H1 (cell line): ENCODE measurements around the gene SARS2. TPM values are rescaled to one million over a fixed set of nuclear protein-coding genes. Genes with fewer than 3 reads are reported as not detected.

Source experiments
- CTCF ChIA-PET: fragments of 300-600 bp; sonication (Branson Sonifier 250); formaldehyde crosslinking; loops from one replicate; lab custom pipeline; 2021; ENCODE audit not compliant: partially characterized antibody; lab: Charles Lee
- POLR2A ChIA-PET: fragments of 300-600 bp; sonication (Branson Sonifier 250); formaldehyde crosslinking; loops from one replicate; lab custom pipeline; 2021; ENCODE audit warnings: inconsistent platforms; ENCODE audit not compliant: partially characterized antibody; lab: Charles Lee
- DNase-seq, 2 experiments: peaks; one replicate each; pipeline versions ENCODE4 v3.0.0 to v3.0.0-alpha.2; 2010 to 2022; ENCODE audit warnings: low spot score in 2 of 2, low read depth in 1 of 2, mixed read lengths in 1 of 2
- FAIRE-seq: peaks from 2 replicates; lab custom pipeline; 2011; peaks lifted over from hg19 to GRCh38; lab: Jason Lieb, UNC
- H2AFZ ChIP-seq: 2 replicates; pipeline ENCODE4 v1.8.1; 2012; ENCODE audit warnings: low read length, inconsistent platforms
- H2AK5ac ChIP-seq: 2 replicates; pipeline ENCODE4 v1.6.1; 2013; ENCODE audit warnings: low read depth, low read length
- H2BK120ac ChIP-seq: replicated peaks from 2 replicates; pipeline ENCODE3; 2013; ENCODE audit warnings: low read depth, low read length, inconsistent platforms
- H2BK12ac ChIP-seq: 2 replicates; pipeline ENCODE4 v1.6.1; 2013; ENCODE audit warnings: low read depth, low read length
- H2BK15ac ChIP-seq: 2 replicates; pipeline ENCODE4 v1.6.1; 2013; ENCODE audit warnings: low read length
- H2BK20ac ChIP-seq: 2 replicates; pipeline ENCODE4 v1.6.1; 2013; ENCODE audit warnings: low read length
- H2BK5ac ChIP-seq: 2 replicates; pipeline ENCODE4 v1.6.1; 2013; ENCODE audit warnings: low read depth, low read length
- H3K14ac ChIP-seq: 2 replicates; pipeline ENCODE4 v1.6.1; 2013; ENCODE audit warnings: inconsistent platforms; ENCODE audit not compliant: insufficient read length
- H3K18ac ChIP-seq: 2 replicates; pipeline ENCODE4 v1.6.1; 2013; ENCODE audit warnings: low read length; ENCODE audit errors: extremely low read depth
- H3K23ac ChIP-seq: 2 replicates; pipeline ENCODE4 v1.6.1; 2013; ENCODE audit warnings: inconsistent platforms; ENCODE audit not compliant: insufficient read length
- H3K23me2 ChIP-seq: 2 replicates; pipeline ENCODE4 v1.6.1; 2013; ENCODE audit warnings: low read depth, low read length
- H3K27ac ChIP-seq: 2 replicates; pipeline ENCODE4 v1.6.1; 2011; ENCODE audit warnings: low read depth, low read length, inconsistent platforms
- H3K27me3 ChIP-seq, 4 experiments: replicated peaks in 1 of 4; 1 replicate in 1 of 4; 2 replicates in 3 of 4; pipeline versions ENCODE4 v1.6.1 to v1.8.1; 2011 to 2013; ENCODE audit warnings: low read length in 3 of 4, mild to moderate bottlenecking in 3 of 4, inconsistent platforms in 2 of 4, mixed read lengths in 2 of 4, moderate library complexity in 1 of 4; ENCODE audit not compliant: control insufficient read depth in 3 of 4, insufficient read depth in 3 of 4; ENCODE audit errors: extremely low read depth in 1 of 4
- H3K36me3 ChIP-seq, 4 experiments: 2 replicates each; pipeline versions ENCODE4 v1.6.1 to v1.8.1; 2011 to 2013; ENCODE audit warnings: mild to moderate bottlenecking in 4 of 4, low read length in 3 of 4, moderate library complexity in 2 of 4, control low read depth in 1 of 4, inconsistent platforms in 1 of 4; ENCODE audit not compliant: insufficient read depth in 4 of 4, control insufficient read depth in 2 of 4
- H3K4ac ChIP-seq: replicated peaks from 2 replicates; pipeline ENCODE3; 2013; ENCODE audit warnings: low read length, low read depth, mixed read lengths, inconsistent platforms; ENCODE audit not compliant: insufficient read length
- H3K4me1 ChIP-seq, 4 experiments: replicated peaks in 1 of 4; 1 replicate in 1 of 4; 2 replicates in 3 of 4; pipeline versions ENCODE4 v1.6.1 to v1.8.1; 2011 to 2013; ENCODE audit warnings: low read length in 3 of 4, inconsistent platforms in 2 of 4, mixed read lengths in 1 of 4; ENCODE audit not compliant: insufficient read depth in 4 of 4, control insufficient read depth in 3 of 4
- H3K4me2 ChIP-seq, 2 experiments: 2 replicates each; pipeline versions ENCODE4 v1.6.1 to v1.8.1; 2011 to 2013; ENCODE audit warnings: low read depth in 2 of 2, low read length in 2 of 2, control low read depth in 1 of 2, inconsistent platforms in 1 of 2, mild to moderate bottlenecking in 1 of 2; ENCODE audit not compliant: insufficient read depth in 1 of 2
- H3K4me3 ChIP-seq, 4 experiments: fragments of 200-600, 300-600 bp in 1 of 4; sonication (generic), shearing (Covaris generic), sonication (Bioruptor Twin) in 1 of 4; 2 replicates each; pipeline versions ENCODE4 v1.5.1 to v1.8.1; 2011 to 2016; ENCODE audit warnings: low read length in 4 of 4, low read depth in 3 of 4, control low read depth in 2 of 4, inconsistent platforms in 2 of 4, mild to moderate bottlenecking in 2 of 4, mixed read lengths in 1 of 4, moderate library complexity in 1 of 4; ENCODE audit not compliant: insufficient read depth in 2 of 4; ENCODE audit errors: extremely low read depth in 1 of 4
- H3K56ac ChIP-seq: replicated peaks from 2 replicates; pipeline ENCODE3; 2013; ENCODE audit warnings: low read depth, mild to moderate bottlenecking, mixed read lengths, low read length, inconsistent platforms; ENCODE audit not compliant: insufficient read length
- H3K79me1 ChIP-seq: 2 replicates; pipeline ENCODE4 v1.6.1; 2013; ENCODE audit warnings: low read depth, low read length, control low read depth
- H3K79me2 ChIP-seq, 2 experiments: 2 replicates each; pipeline versions ENCODE4 v1.6.1 to v1.8.1; 2012 to 2013; ENCODE audit warnings: low read length in 2 of 2, mild to moderate bottlenecking in 2 of 2, inconsistent platforms in 1 of 2; ENCODE audit not compliant: insufficient read depth in 2 of 2, control insufficient read depth in 1 of 2
- H3K9ac ChIP-seq, 4 experiments: replicated peaks in 1 of 4; 1 replicate in 1 of 4; 2 replicates in 3 of 4; pipeline versions ENCODE4 v1.6.1 to v1.8.1; 2011 to 2013; ENCODE audit warnings: low read depth in 3 of 4, low read length in 3 of 4, control low read depth in 2 of 4, mild to moderate bottlenecking in 2 of 4, moderate library complexity in 2 of 4, inconsistent platforms in 1 of 4; ENCODE audit errors: extremely low read depth in 1 of 4
- H3K9me3 ChIP-seq, 2 experiments: 2 replicates each; pipeline versions ENCODE4 v1.6.1 to v1.8.1; 2012 to 2013; ENCODE audit warnings: mild to moderate bottlenecking in 2 of 2, moderate library complexity in 2 of 2, control low read depth in 1 of 2, inconsistent platforms in 1 of 2, low read depth in 1 of 2, low read length in 1 of 2, mixed read lengths in 1 of 2; ENCODE audit not compliant: insufficient read depth in 2 of 2
- H4K20me1 ChIP-seq, 2 experiments: replicated peaks in 1 of 2; 2 replicates each; pipeline versions ENCODE3 to v1.8.1; 2011 to 2013; ENCODE audit warnings: inconsistent platforms in 2 of 2, low read length in 2 of 2, mild to moderate bottlenecking in 1 of 2; ENCODE audit not compliant: insufficient read depth in 2 of 2, control insufficient read depth in 1 of 2
- H4K5ac ChIP-seq: 2 replicates; pipeline ENCODE4 v1.6.1; 2013; ENCODE audit warnings: low read length, low read depth, mixed read lengths, inconsistent platforms; ENCODE audit not compliant: insufficient read length
- H4K8ac ChIP-seq: 2 replicates; pipeline ENCODE4 v1.8.0; 2013; ENCODE audit warnings: mild to moderate bottlenecking, moderate library complexity, low read length, inconsistent platforms; ENCODE audit not compliant: insufficient read depth; ENCODE audit errors: extremely low read depth
- H4K91ac ChIP-seq: replicated peaks from 2 replicates; pipeline ENCODE3; 2013; ENCODE audit warnings: low read length, mixed read lengths, inconsistent platforms; ENCODE audit not compliant: insufficient read length
- ASH2L ChIP-seq: fragments of 200-600, 300-600 bp; sonication (generic); IDR thresholded peaks from one replicate; pipeline ENCODE4 v1.7.1; 2017; ENCODE audit warnings: low read length
- BCL11A ChIP-seq, 2 experiments: IDR thresholded peaks; one replicate each; pipeline ENCODE4 v1.6.1; 2011; ENCODE audit warnings: low read depth in 2 of 2, low read length in 2 of 2, mild to moderate bottlenecking in 2 of 2
- BRCA1 ChIP-seq: IDR thresholded peaks from 2 replicates; pipeline ENCODE4 v1.6.1; 2012; ENCODE audit warnings: low read depth, low read length, improper control_type of control experiment
- CBX5 ChIP-seq: fragments of 300-800, 300-1000 bp; sonication (generic); IDR thresholded peaks from 2 replicates; pipeline ENCODE4 v1.7.1; 2016; ENCODE audit warnings: antibody characterized with exemption, low read length, low read depth
- CTBP2 ChIP-seq: IDR thresholded peaks from 2 replicates; pipeline ENCODE4 v1.7.0; 2011; ENCODE audit warnings: borderline replicate concordance, mild to moderate bottlenecking, moderate library complexity, mixed read lengths, low read length; ENCODE audit not compliant: insufficient read depth, insufficient read length
- EP300 ChIP-seq, 2 experiments: IDR thresholded peaks; 1 replicate in 1 of 2; 2 replicates in 1 of 2; pipeline ENCODE4 v1.6.1; 2011 to 2012; ENCODE audit warnings: low read depth in 2 of 2, low read length in 2 of 2, mild to moderate bottlenecking in 2 of 2, borderline replicate concordance in 1 of 2, inconsistent platforms in 1 of 2, moderate library complexity in 1 of 2
- GABPA ChIP-seq: IDR thresholded peaks from 2 replicates; pipeline ENCODE4 v1.6.1; 2011; ENCODE audit warnings: mild to moderate bottlenecking, low read length, moderate library complexity, borderline replicate concordance; ENCODE audit not compliant: insufficient read depth
- HDAC6 ChIP-seq: IDR thresholded peaks from one replicate; pipeline ENCODE4 v1.7.1; 2012; ENCODE audit warnings: low read depth, mild to moderate bottlenecking, inconsistent platforms, low read length, moderate library complexity
- KDM1A ChIP-seq: fragments of 200-600, 300-600 bp; sonication (generic); IDR thresholded peaks from 2 replicates; pipeline ENCODE4 v1.7.1; 2016; ENCODE audit warnings: mild to moderate bottlenecking, low read length, borderline replicate concordance
- NRF1 ChIP-seq: IDR thresholded peaks from 2 replicates; pipeline ENCODE4 v1.6.1; 2011; ENCODE audit warnings: mild to moderate bottlenecking, low read depth, low read length, improper control_type of control experiment
- TBP ChIP-seq: IDR thresholded peaks from 2 replicates; pipeline ENCODE4 v1.6.1; 2011; ENCODE audit warnings: low read depth, low read length, improper control_type of control experiment
- ZNF274 ChIP-seq: IDR thresholded peaks from 2 replicates; pipeline ENCODE4 v1.7.0; 2012; ENCODE audit warnings: low read length, borderline replicate concordance; ENCODE audit errors: extremely low read depth
- WGBS, 2 experiments: shearing (Covaris generic) in 1 of 2; methylation state at CpG; one replicate each; pipeline versions ENCODE4 v1.1.6 to v1.1.7; 2013 to 2015; ENCODE audit warnings: low lambda C conversion rate in 2 of 2, mixed read lengths in 2 of 2, inconsistent platforms in 1 of 2, low coverage in 1 of 2, missing lambda C conversion rate in 1 of 2; ENCODE audit not compliant: insufficient replicate concordance in 2 of 2, insufficient coverage in 1 of 2, insufficient read length in 1 of 2; ENCODE audit errors: extremely low coverage in 1 of 2, missing lambda C conversion rate in 1 of 2; 5-methylcytosine and 5-hydroxymethylcytosine counted together
- polyA plus RNA-seq, 7 experiments: library from polyadenylated mRNA; depleted of rRNA in 3 of 7; stranded (reverse) in 5 of 7; unstranded in 2 of 7; fragments of >200 nt in 5 of 7; fragments of 200-250 nt in 2 of 7; gene quantifications; 1 replicate in 5 of 7; 2 replicates in 1 of 7; 4 replicates in 1 of 7; pipeline versions ENCODE4 v1.2.1 to v1.2.3, GENCODE V29; 2011 to 2013; ENCODE audit warnings: missing spikeins in 2 of 7, mixed read lengths in 2 of 7
- total RNA-seq: library from RNA; stranded (reverse); fragmentation: NEBNext Ultra II Directional; extraction: Animal tissue kit (Norgen Biotek cat#: 25700); gene quantifications from 2 replicates; pipeline ENCODE4 v1.2.1, GENCODE V29; 2021

SARS2 gene
- total and polyA plus RNA-seq, 2 of the 8 experiments (the other 6 are each of a cell fraction or from before 2014, with no cell fraction given): 68.0 to 102 TPM

- no peak overlapping the region for H3K4me2 ChIP-seq
- no peak overlapping the region for H2BK20ac ChIP-seq
- peaks cover 0 to 5% (median 0%) of the 10 kb centered on the region in 4 experiments; a peak in 3 of 7 replicates for H3K4me1 ChIP-seq
- DNase-seq (no peak), FAIRE-seq (no peak)
- 83% methylated on average over 11 of the region's 11 CpGs; no CpG with 5 or more reads in 1 of the 2 experiments for WGBS, 2 experiments
- H3K36me3 ChIP-seq: peaks cover 0 to 4% (median 0%) of the 10 kb centered on the region in 4 experiments; a peak in 3 of 8 replicates
- no peak overlapping the region for H3K4ac ChIP-seq
- ChIA-PET POLR2A (interaction anchor here (1.1 to 1.8 kb wide), 3 partner anchors 10 to 25 kb away, joined by 3 to 7 read pairs (median 3); partner anchors contain the start of genes MRPS12 and SARS2), CTCF (interaction anchor here (0.6 to 14.5 kb wide), 3 partner anchors 11 to 60 kb away, joined by 3 to 120 read pairs (median 4); partner anchors contain the start of genes MRPS12 and SARS2)
- H3K79me2 ChIP-seq: no peaks in the 10 kb centered on the region
- no peak overlapping the region for H3K14ac ChIP-seq
- H3K9me3 ChIP-seq: no peaks in the 10 kb centered on the region
- no peak overlapping the region for H3K18ac ChIP-seq
- H3K27ac ChIP-seq: no peak overlapping the region
- H3K79me1 ChIP-seq: no peaks in the 10 kb centered on the region
- no peak overlapping the region for H2AK5ac ChIP-seq
- H3K23ac ChIP-seq: no peak overlapping the region
- H2BK15ac ChIP-seq: no peak overlapping the region
- peaks cover 0 to 1% of the 10 kb centered on the region in 2 experiments for H4K20me1 ChIP-seq
- H3K4me3 ChIP-seq: no peak overlapping the region
- H4K8ac ChIP-seq: no peak overlapping the region
- H4K91ac ChIP-seq: no peak overlapping the region
- H3K23me2 ChIP-seq: peaks cover 5% of the 10 kb centered on the region; the same call in 1 of the 2 replicates
- H2BK12ac ChIP-seq: no peak overlapping the region
- no peak overlapping the region for H2BK120ac ChIP-seq
- H4K5ac ChIP-seq: no peak overlapping the region
- no peak overlapping the region for H3K9ac ChIP-seq
- H3K27me3 ChIP-seq: peaks cover 0 to 3% (median under 1%) of the 10 kb centered on the region in 4 experiments; a peak in 1 of 7 replicates
- no peak overlapping the region for H2BK5ac ChIP-seq
- H3K56ac ChIP-seq: no peak overlapping the region
- no peak overlapping the region for H2AFZ ChIP-seq
- TF ChIP-seq BRCA1 (no peak), KDM1A (no peak), HDAC6 (no peak), TBP (no peak), EP300 (IDR thresholded peaks at IDR 0.05; ENCODE audit: borderline replicate concordance in 1 of 2, low read depth in 2 of 2, low read length in 2 of 2) (no peak), ZNF274 (no peak), NRF1 (no peak), BCL11A (IDR thresholded peaks at IDR 0.05; ENCODE audit: low read depth in 2 of 2, low read length in 2 of 2) (no peak), CTBP2 (no peak), CBX5 (no peak), GABPA (no peak), ASH2L (no peak)
Observed at GRCh38 chr19:38946229-38947010, 15.9 kb upstream of the SARS2 start.
